BJ (cell line): ENCODE data around the gene ZDHHC5. TPM values are rescaled to one million over a fixed set of nuclear protein-coding genes. Genes with fewer than 3 reads are reported as not detected.

Experiments
- CTCF ChIA-PET: fragments of 350-600 bp; formaldehyde crosslinking; extraction: SDS; loops from one replicate; lab custom pipeline; 2021; ENCODE audit warnings: antibody characterized with exemption, inconsistent platforms; lab: Yijun Ruan, JAX
- POLR2A ChIA-PET: fragments of 300-600 bp; sonication (Branson Sonifier 250); formaldehyde crosslinking; extraction: SDS; loops from one replicate; lab custom pipeline; 2021; ENCODE audit warnings: antibody characterized with exemption; lab: Charles Lee
- DNase-seq: peaks from one replicate; pipeline ENCODE4 v3.0.0-alpha.2; 2011; ENCODE audit warnings: low read depth
- H3K27me3 ChIP-seq: 2 replicates; pipeline ENCODE4 v1.6.0; 2011; ENCODE audit warnings: low read length; ENCODE audit not compliant: control insufficient read depth, insufficient read depth
- H3K36me3 ChIP-seq: 2 replicates; pipeline ENCODE4 v1.5.1; 2011; ENCODE audit warnings: low read length; ENCODE audit not compliant: control insufficient read depth, insufficient read depth
- H3K4me3 ChIP-seq: 2 replicates; pipeline ENCODE4 v1.5.1; 2011; ENCODE audit warnings: low read depth, mild to moderate bottlenecking, control low read depth, low read length
- polyA plus RNA-seq: library from polyadenylated mRNA; depleted of rRNA; stranded (reverse); fragments of >200 nt; gene quantifications from 2 replicates; pipeline ENCODE4 v1.2.3, GENCODE V29; 2011
- TF ChIP-seq, protein P1 (sequence below): IDR thresholded peaks from 2 replicates; pipeline ENCODE4 v1.5.1; 2011; ENCODE audit warnings: low read depth, mild to moderate bottlenecking, control low read depth, inconsistent platforms, low read length, moderate library complexity; ENCODE audit not compliant: insufficient read depth

Gene ZDHHC5
- polyA plus RNA-seq, 1 experiment: 76.7 TPM

DNA sequence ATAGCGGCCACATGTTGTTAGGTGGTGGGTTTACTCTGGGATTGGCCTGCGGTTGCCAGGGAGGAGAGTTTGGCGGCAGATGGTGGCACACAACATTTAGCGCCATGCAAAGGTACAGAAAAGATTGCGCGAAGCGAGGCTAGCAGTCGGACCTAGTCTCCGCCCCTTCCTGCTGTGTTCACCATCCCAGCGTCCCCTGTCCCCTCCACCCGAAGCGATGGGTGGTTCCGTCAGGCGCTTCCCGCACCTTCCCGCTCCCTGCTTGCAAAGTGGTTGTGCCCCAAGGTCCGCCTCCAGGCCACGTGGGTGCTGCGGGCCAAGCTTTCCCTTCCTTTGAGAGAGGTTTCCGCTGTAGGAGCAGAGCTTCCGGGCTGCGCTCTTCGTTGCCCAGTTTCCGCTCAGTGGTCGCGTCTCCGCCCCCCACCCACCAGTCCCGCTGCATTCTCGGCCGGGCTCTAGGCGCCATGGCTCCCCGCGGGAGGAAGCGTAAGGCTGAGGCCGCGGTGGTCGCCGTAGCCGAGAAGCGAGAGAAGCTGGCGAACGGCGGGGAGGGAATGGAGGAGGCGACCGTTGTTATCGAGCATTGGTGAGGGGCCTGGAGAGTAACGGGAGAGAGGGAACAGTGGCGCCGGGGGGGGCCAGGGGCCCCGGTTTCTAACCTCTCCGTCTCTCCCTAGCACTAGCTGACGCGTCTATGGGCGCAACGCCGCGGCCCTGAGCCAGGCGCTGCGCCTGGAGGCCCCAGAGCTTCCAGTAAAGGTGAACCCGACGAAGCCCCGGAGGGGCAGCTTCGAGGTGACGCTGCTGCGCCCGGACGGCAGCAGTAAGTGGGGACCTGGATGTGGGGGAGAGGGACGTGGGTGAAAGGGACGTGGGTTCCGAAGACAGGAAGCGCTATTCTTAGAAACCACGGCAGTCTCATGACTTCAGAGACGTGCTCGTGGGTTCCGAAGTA, 73.5 kb downstream of the ZDHHC5 start, which contains the start of gene SELENOH:
Gene SELENOH, plus strand, starts transcription at position 360 of the 955 bp plus-strand sequence. Its CDS starts 105 bp downstream, at position 465.
- H3K27me3 ChIP-seq: no peaks in the 10 kb centered on the region
- CTCF ChIA-PET: interaction anchor here (0.5 to 1.5 kb wide), 4 partner anchors 14 to 59 kb away, joined by 3 to 9 read pairs (median 3); partner anchors contain the start of gene CTNND1
- H3K4me3 ChIP-seq: peak within 1 kb of the TSS; percentile 84
- POLR2A ChIA-PET: interaction anchor here (0.6 to 1.3 kb wide), 5 partner anchors 24 to 805 kb away, joined by 3 to 6 read pairs (median 3); partner anchors contain the start of genes MED19 and TMX2
- TF ChIP-seq, protein P1, sequence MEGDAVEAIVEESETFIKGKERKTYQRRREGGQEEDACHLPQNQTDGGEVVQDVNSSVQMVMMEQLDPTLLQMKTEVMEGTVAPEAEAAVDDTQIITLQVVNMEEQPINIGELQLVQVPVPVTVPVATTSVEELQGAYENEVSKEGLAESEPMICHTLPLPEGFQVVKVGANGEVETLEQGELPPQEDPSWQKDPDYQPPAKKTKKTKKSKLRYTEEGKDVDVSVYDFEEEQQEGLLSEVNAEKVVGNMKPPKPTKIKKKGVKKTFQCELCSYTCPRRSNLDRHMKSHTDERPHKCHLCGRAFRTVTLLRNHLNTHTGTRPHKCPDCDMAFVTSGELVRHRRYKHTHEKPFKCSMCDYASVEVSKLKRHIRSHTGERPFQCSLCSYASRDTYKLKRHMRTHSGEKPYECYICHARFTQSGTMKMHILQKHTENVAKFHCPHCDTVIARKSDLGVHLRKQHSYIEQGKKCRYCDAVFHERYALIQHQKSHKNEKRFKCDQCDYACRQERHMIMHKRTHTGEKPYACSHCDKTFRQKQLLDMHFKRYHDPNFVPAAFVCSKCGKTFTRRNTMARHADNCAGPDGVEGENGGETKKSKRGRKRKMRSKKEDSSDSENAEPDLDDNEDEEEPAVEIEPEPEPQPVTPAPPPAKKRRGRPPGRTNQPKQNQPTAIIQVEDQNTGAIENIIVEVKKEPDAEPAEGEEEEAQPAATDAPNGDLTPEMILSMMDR: no peak
- H3K36me3 ChIP-seq: peaks cover 17% of the 10 kb centered on the region
- peak; percentile 82 for DNase-seq

DNA sequence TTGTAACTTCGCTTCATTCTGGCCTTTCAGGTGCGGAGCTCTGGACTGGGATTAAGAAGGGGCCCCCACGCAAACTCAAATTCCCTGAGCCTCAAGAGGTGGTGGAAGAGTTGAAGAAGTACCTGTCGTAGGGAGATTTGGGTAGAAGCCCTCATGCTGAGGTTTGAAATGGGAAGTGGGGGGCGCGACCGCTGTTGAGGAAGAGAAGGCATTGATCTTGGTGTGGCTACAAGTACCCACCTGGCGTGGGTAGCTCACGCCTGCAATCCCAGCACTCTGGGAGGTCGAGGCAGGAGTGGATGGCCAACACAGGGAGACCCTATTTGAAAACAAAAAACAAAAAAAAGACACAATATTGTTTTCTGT, 74.2 kb downstream of the ZDHHC5 start:
- DNase-seq: no peak

DNA sequence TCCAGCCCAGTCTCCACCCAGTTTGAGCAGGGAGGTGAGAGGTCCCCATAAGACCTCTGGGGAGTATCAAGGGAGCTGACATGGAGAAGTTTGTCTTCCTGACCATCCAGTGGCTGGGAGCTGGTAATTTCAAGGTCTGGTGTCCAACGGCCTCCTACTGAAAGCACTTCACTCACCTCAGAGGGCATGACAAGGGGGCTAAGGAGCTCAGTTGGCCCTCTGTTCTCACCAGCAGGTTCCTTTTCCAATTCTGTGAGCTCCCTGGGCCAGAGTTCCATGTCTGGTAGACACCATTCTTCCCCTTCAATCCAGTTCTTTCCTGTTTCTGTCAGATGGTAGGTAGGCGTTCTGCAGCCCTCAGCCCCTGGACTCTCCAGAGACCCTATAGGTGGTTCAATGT, 76.4 kb downstream of the ZDHHC5 start:
- TF ChIP-seq, protein P1: no peak
- CTCF ChIA-PET: interaction anchor here (2.0 kb wide), 1 partner anchor 57 kb away, joined by 10 read pairs; no protein-coding TSS in a partner anchor

More for the DNA sequence above, 74.2 kb downstream of the ZDHHC5 start:
- Histone ChIP-seq H3K27me3 (no peaks in the 10 kb centered on the region), H3K36me3 (peaks cover 17% of the 10 kb centered on the region), H3K4me3 (peak overlapping the region; percentile 84)
- TF ChIP-seq, protein P1: no peak
- POLR2A ChIA-PET: interaction anchor here (0.6 to 1.3 kb wide), 3 partner anchors 30 to 805 kb away, joined by 3 to 6 read pairs (median 6); partner anchors contain the start of gene MED19
- CTCF ChIA-PET: interaction anchor here (1.5 kb wide), 1 partner anchor 59 kb away, joined by 9 read pairs; no protein-coding TSS in a partner anchor

DNA sequence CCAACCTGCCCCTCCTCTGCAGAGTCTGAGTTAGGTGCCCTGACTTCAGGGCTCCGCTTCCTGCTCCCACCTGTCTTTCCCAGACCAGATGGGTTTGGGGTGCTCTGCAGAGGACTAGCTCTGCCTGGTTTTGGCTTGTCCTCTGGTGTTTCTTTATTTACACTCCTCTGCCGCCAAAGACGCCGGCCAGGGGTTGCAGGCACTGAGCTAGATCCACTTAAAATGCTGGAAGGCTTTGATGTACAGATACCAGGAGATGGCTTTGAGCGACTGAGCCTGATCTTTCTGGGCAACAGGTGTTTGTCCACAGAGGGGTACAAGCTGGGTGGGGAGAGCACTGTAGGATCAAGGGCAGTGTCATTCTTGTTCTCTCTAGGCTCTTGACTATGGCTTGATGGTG, 77.3 kb downstream of the ZDHHC5 start:
- POLR2A ChIA-PET: no interaction called here
- H3K4me3 ChIP-seq: no peak overlapping the region
- no peaks in the 10 kb centered on the region for H3K27me3 ChIP-seq
- TF ChIP-seq, protein P1: no peak
- no peak for DNase-seq
- CTCF ChIA-PET: interaction anchor here (1.9 to 2.0 kb wide), 2 partner anchors 56 to 769 kb away, joined by 4 to 10 read pairs; no protein-coding TSS in a partner anchor
- peaks cover 15% of the 10 kb centered on the region for H3K36me3 ChIP-seq

More for the DNA sequence above, 76.4 kb downstream of the ZDHHC5 start:
- no peak for DNase-seq
- no peak overlapping the region for H3K4me3 ChIP-seq
- no peaks in the 10 kb centered on the region for H3K27me3 ChIP-seq
- POLR2A ChIA-PET: no interaction called here
- peaks cover 15% of the 10 kb centered on the region for H3K36me3 ChIP-seq

DNA sequence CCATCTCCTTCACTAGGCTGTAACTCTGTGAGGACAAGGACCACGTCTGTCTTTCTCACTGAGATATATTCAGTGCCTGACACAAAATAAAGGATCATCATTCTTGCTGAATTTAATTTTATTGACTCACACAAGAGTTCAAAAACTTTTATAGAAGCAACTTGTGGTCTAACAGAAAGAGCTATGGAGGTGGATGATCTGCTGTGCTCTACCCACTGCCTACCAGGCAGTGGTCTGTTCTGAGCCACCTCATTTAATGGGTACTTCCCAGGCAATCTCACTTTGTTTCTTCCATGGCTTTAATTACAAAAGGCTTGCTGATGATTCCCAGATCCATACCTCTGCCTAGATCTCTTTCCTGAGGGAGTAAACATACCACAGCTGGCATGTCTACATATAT, 79.0 kb downstream of the ZDHHC5 start:
- POLR2A ChIA-PET: no interaction called here

More for the DNA sequence above, 79.0 kb downstream of the ZDHHC5 start:
- CTCF ChIA-PET: interaction anchor here (2.0 to 3.5 kb wide), 2 partner anchors 18 to 53 kb away, joined by 5 to 21 read pairs; no protein-coding TSS in a partner anchor
- H3K27me3 ChIP-seq: no peaks in the 10 kb centered on the region
- peaks cover 15% of the 10 kb centered on the region for H3K36me3 ChIP-seq
- H3K4me3 ChIP-seq: no peak overlapping the region
- TF ChIP-seq, protein P1: no peak
- no peak for DNase-seq
